Keratinocyte (primary cell): Measurements from ENCODE around the gene TFB1M. TPM values are rescaled to one million over a fixed set of nuclear protein-coding genes. Genes with fewer than 3 reads are reported as not detected.
"Not testable (repeated sequence)": the region's sequence is repeated elsewhere in the genome, so short reads cannot be mapped to it uniquely, and the experiment has no call there.

Experiments
- DNase-seq: peaks from one replicate; pipeline ENCODE4 v3.0.0-alpha.2; 2011; ENCODE audit warnings: low read depth, missing footprints, low spot score
- FAIRE-seq: peaks from 2 replicates; lab custom pipeline; 2011; peaks lifted over from hg19 to GRCh38; lab: Jason Lieb, UNC
- H2AFZ ChIP-seq: 2 replicates; pipeline ENCODE4 v1.6.0; 2012; ENCODE audit warnings: low read length, control low read depth, inconsistent platforms; ENCODE audit not compliant: control insufficient read depth
- H3K27ac ChIP-seq: 2 replicates; pipeline ENCODE4 v1.5.1; 2011; ENCODE audit warnings: low read length; ENCODE audit not compliant: control insufficient read depth, insufficient read depth
- H3K27me3 ChIP-seq: 3 replicates; pipeline ENCODE4 v1.6.0; 2011; ENCODE audit warnings: low read length; ENCODE audit not compliant: control insufficient read depth, insufficient read depth; ENCODE audit errors: extremely low read depth
- H3K36me3 ChIP-seq, 2 experiments: 2 replicates in 1 of 2; 3 replicates in 1 of 2; pipeline ENCODE4 v1.5.1; 2011; ENCODE audit warnings: low read length in 2 of 2, mild to moderate bottlenecking in 1 of 2; ENCODE audit not compliant: control insufficient read depth in 2 of 2, insufficient read depth in 2 of 2; ENCODE audit errors: extremely low read depth in 1 of 2
- H3K4me1 ChIP-seq: 3 replicates; pipeline ENCODE4 v1.5.1; 2011; ENCODE audit warnings: low read length; ENCODE audit not compliant: control insufficient read depth, insufficient read depth; ENCODE audit errors: extremely low read depth
- H3K4me2 ChIP-seq: 3 replicates; pipeline ENCODE4 v1.6.0; 2011; ENCODE audit warnings: low read depth, low read length; ENCODE audit not compliant: control insufficient read depth, insufficient read depth; ENCODE audit errors: extremely low read depth
- H3K4me3 ChIP-seq, 3 experiments: fragments of 200-600 bp in 1 of 3; sonication (generic) in 1 of 3; 2 replicates in 2 of 3; 3 replicates in 1 of 3; pipeline ENCODE4 v1.5.1; 2011 to 2016; ENCODE audit warnings: low read length in 3 of 3, mild to moderate bottlenecking in 3 of 3, control low read depth in 2 of 3, inconsistent platforms in 1 of 3, low read depth in 1 of 3, mixed read lengths in 1 of 3, mixed run types in 1 of 3, moderate library complexity in 1 of 3; ENCODE audit not compliant: control insufficient read depth in 2 of 3, insufficient read depth in 2 of 3; ENCODE audit errors: extremely low read depth in 1 of 3
- H3K79me2 ChIP-seq: 2 replicates; pipeline ENCODE4 v1.6.0; 2012; ENCODE audit warnings: low read length; ENCODE audit not compliant: control insufficient read depth, insufficient read depth
- H3K9ac ChIP-seq: 3 replicates; pipeline ENCODE4 v1.6.0; 2011; ENCODE audit warnings: low read length; ENCODE audit not compliant: control insufficient read depth, insufficient read depth; ENCODE audit errors: extremely low read depth
- H3K9me1 ChIP-seq: 3 replicates; pipeline ENCODE4 v1.6.0; 2011; ENCODE audit warnings: low read length; ENCODE audit not compliant: control insufficient read depth, insufficient read depth; ENCODE audit errors: extremely low read depth
- H3K9me3 ChIP-seq: 2 replicates; pipeline ENCODE4 v1.5.1; 2012; ENCODE audit warnings: low read depth, low read length; ENCODE audit not compliant: control insufficient read depth
- H4K20me1 ChIP-seq: 3 replicates; pipeline ENCODE4 v1.6.0; 2011; ENCODE audit warnings: low read length; ENCODE audit not compliant: control insufficient read depth, insufficient read depth; ENCODE audit errors: extremely low read depth
- EZH2 ChIP-seq: IDR thresholded peaks from one replicate; pipeline ENCODE4 v1.6.1; 2012; ENCODE audit warnings: inconsistent platforms, mild to moderate bottlenecking, low read length, moderate library complexity
- dilution Hi-C: fragments of 300-500 bp; cut with MboI; formaldehyde crosslinking; loops from one replicate; pipeline ENCODE4 v1.7.0; 2020; ENCODE audit warnings: low sequenced_read_pairs; ENCODE audit not compliant: extremely low pct_ligation_motif_present
- polyA plus RNA-seq, 5 experiments: library from polyadenylated mRNA; depleted of rRNA in 3 of 5; stranded (reverse) in 3 of 5; stranded (forward) in 1 of 5; unstranded in 1 of 5; fragments of >200 nt; gene quantifications; 1 replicate in 1 of 5; 2 replicates in 3 of 5; 3 replicates in 1 of 5; pipeline versions ENCODE4 v1.2.1 to v1.2.3, GENCODE V29; 2011 to 2012; ENCODE audit warnings: missing spikeins in 2 of 5, low read depth in 1 of 5, low replicate concordance in 1 of 5
- TF ChIP-seq, protein P1 (sequence below), 3 experiments: IDR thresholded peaks in 1 of 3; conservative IDR thresholded peaks in 1 of 3; optimal IDR thresholded peaks in 1 of 3; 2 replicates in 2 of 3; 3 replicates in 1 of 3; pipeline versions ENCODE3 to v1.5.1; 2011; ENCODE audit warnings: low read length in 3 of 3, mild to moderate bottlenecking in 3 of 3, moderate library complexity in 2 of 3, control low read depth in 1 of 3, inconsistent platforms in 1 of 3; ENCODE audit not compliant: insufficient read depth in 2 of 3; ENCODE audit errors: extremely low read depth in 1 of 3

The TFB1M gene
- polyA plus RNA-seq, 1 donor (not counting 4 experiments of a cell fraction or from before 2014, with no cell fraction given), result 38.6 TPM

DNA sequence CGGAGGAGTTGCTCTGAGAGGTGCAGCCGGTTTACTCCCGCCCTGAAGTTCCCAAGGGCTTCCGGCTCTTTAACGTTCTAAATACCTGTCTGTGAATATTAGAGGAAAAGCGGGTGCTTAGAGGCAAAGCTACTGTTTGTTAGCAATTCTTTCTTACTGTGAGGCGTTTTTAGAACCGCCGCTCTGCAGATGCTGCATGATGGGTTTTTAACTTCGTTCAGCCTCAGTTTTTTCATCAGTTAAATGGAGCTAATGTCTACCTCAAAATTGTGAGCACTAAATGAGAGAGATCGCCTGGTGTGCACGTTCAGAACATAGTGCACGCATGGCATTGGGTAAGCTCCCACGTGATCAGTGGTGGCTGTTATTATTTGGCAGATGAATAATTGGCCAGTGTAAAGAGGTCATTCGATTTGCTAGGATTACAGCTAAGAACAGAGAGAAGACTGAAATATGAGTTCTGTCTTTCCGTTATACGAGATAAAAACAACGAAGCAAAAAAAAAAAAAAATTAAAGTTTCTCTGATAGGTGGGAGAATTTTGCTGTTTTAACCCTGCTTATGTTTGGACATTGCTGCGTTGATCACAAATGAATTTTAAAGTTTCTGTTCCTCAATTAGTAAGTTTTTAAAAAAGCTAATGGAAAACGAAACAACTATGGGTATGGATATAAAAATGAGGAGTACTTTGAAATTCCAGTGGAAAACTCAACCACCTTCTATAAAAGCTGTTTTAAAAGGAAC, 660 bp upstream of the TFB1M start:
- peaks cover 24% of the 10 kb centered on the region for H3K4me1 ChIP-seq
- no peaks in the 10 kb centered on the region for H3K9me1 ChIP-seq
- no peaks in the 10 kb centered on the region for H4K20me1 ChIP-seq
- peaks cover 29% of the 10 kb centered on the region for H3K79me2 ChIP-seq
- FAIRE-seq (peak; percentile 98), DNase-seq (peak; percentile 59)
- no peak for TF ChIP-seq EZH2
- TF ChIP-seq, protein P1, sequence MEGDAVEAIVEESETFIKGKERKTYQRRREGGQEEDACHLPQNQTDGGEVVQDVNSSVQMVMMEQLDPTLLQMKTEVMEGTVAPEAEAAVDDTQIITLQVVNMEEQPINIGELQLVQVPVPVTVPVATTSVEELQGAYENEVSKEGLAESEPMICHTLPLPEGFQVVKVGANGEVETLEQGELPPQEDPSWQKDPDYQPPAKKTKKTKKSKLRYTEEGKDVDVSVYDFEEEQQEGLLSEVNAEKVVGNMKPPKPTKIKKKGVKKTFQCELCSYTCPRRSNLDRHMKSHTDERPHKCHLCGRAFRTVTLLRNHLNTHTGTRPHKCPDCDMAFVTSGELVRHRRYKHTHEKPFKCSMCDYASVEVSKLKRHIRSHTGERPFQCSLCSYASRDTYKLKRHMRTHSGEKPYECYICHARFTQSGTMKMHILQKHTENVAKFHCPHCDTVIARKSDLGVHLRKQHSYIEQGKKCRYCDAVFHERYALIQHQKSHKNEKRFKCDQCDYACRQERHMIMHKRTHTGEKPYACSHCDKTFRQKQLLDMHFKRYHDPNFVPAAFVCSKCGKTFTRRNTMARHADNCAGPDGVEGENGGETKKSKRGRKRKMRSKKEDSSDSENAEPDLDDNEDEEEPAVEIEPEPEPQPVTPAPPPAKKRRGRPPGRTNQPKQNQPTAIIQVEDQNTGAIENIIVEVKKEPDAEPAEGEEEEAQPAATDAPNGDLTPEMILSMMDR (optimal IDR thresholded peaks at IDR 0.05 in 1 of 3, IDR thresholded peaks at IDR 0.05 in 1 of 3, conservative IDR thresholded peaks at IDR 0.05 in 1 of 3; ENCODE audit: extremely low read depth in 1 of 3, insufficient read depth in 2 of 3, low read length in 3 of 3), result no peak
- no peaks in the 10 kb centered on the region for H3K27me3 ChIP-seq
- peak overlapping the region; percentile 82 for H3K4me2 ChIP-seq
- H3K4me3 ChIP-seq, result peak overlapping the region; percentile 67 to 98 (median 79)
- dilution Hi-C loops, result no loop called here
- H3K27ac ChIP-seq, result peak overlapping the region; percentile 89
- H3K9me3 ChIP-seq, result no peaks in the 10 kb centered on the region
- H2AFZ ChIP-seq, result peak overlapping the region; percentile 72
- H3K36me3 ChIP-seq, result peaks cover 0 to 8% of the 10 kb centered on the region in 2 experiments
- H3K9ac ChIP-seq, result peak overlapping the region; percentile 91

DNA sequence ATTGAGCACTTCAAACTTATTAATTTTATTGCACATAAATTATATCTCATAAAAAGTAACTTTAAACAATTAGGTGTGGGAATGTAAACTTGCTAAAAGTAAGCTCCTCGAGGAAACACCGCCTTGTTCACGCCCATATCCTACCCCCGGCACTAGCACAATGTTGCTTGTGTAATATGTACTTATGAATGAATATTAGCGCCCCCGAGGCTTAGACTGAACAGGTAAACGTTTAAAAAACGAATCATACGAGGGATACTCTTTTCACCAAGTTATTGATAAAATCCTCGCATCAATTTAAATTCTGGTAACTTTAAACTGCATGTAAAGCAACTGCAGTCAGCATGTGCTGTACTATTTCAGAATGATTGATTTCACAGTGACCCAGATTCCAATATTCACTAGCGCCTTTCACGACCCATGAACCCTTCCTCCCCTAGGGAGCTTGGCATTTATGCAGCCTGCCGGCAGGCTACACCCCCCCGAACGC, 637 bp downstream of the TFB1M start:
- Histone ChIP-seq H4K20me1 (no peaks in the 10 kb centered on the region), H3K4me1 (peaks cover 33% of the 10 kb centered on the region), H2AFZ (peak overlapping the region; percentile 66), H3K9me3 (peaks cover 3% of the 10 kb centered on the region), H3K4me3 (peak overlapping the region; percentile 79 to 98 (median 86)), H3K27ac (peak overlapping the region; percentile 89), H3K79me2 (peaks cover 37% of the 10 kb centered on the region), H3K4me2 (peak overlapping the region; percentile 89), H3K9ac (peak overlapping the region; percentile 91), H3K36me3 (peaks cover 4 to 13% of the 10 kb centered on the region in 2 experiments), H3K9me1 (no peaks in the 10 kb centered on the region), H3K27me3 (no peaks in the 10 kb centered on the region)
- DNase-seq (no peak), FAIRE-seq (peak; percentile 78)
- no peak for TF ChIP-seq EZH2
- TF ChIP-seq, protein P1 (optimal IDR thresholded peaks at IDR 0.05 in 1 of 3, IDR thresholded peaks at IDR 0.05 in 1 of 3, conservative IDR thresholded peaks at IDR 0.05 in 1 of 3; ENCODE audit: extremely low read depth in 1 of 3, insufficient read depth in 2 of 3, low read length in 3 of 3), result no peak
- dilution Hi-C loops, result no loop called here

DNA sequence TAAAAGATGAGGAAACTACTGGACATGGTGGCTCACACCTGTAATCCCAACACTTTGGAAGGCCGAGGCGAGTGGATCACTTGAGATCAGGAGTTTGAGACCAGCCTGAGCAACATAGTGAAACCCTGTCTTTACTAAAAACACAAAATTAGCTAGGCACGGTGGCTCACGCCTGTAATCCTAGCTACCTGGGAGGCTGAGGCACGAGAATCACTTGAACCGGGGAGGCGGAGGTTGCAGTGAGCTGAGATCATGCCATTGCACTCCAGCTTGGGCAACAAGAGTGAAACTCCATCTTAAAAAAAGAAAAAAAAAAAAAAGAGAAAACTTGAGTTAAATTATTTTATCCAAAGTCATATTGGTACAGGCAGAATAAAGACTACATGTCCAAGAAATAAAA, 1.3 kb downstream of the TFB1M start:
- FAIRE-seq, H3K27me3 ChIP-seq: not testable (repeated sequence)
- H3K4me2 ChIP-seq, result peak overlapping the region; percentile 89

More for the DNA sequence above, 1.3 kb downstream of the TFB1M start:
- H4K20me1 ChIP-seq, H2AFZ ChIP-seq, DNase-seq, H3K9me3 ChIP-seq, H3K9me1 ChIP-seq, dilution Hi-C loops: not testable (repeated sequence)
- H3K4me1 ChIP-seq, result peaks cover 33% of the 10 kb centered on the region
- H3K79me2 ChIP-seq, result peaks cover 43% of the 10 kb centered on the region
- H3K9ac ChIP-seq, result peak overlapping the region; percentile 91
- peak overlapping the region in 2 of 3 experiments; percentile 79 to 86 for H3K4me3 ChIP-seq
- peak overlapping the region; percentile 89 for H3K27ac ChIP-seq
- H3K36me3 ChIP-seq, result peaks cover 6 to 15% of the 10 kb centered on the region in 2 experiments
